ENCODE measurements around the gene PHYHD1.

DNA sequence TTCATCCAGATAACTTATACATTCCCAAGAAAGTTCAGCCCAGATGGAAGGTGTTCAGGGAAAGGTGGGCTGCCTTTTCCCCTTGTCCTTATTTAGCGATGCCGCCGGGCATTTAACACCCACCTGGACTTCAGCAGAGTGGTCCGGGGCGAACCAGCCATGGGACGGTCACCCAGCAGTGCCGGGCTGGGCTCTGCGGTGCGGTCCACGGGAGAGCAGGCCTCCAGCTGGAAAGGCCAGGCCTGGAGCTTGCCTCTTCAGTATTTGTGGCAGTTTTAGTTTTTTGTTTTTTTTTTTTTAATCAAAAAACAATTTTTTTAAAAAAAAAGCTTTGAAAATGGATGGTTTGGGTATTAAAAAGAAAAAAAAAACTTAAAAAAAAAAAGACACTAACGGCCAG is 4.0 kb upstream of the PHYHD1 start:
- TF ChIP-seq, protein P1, sequence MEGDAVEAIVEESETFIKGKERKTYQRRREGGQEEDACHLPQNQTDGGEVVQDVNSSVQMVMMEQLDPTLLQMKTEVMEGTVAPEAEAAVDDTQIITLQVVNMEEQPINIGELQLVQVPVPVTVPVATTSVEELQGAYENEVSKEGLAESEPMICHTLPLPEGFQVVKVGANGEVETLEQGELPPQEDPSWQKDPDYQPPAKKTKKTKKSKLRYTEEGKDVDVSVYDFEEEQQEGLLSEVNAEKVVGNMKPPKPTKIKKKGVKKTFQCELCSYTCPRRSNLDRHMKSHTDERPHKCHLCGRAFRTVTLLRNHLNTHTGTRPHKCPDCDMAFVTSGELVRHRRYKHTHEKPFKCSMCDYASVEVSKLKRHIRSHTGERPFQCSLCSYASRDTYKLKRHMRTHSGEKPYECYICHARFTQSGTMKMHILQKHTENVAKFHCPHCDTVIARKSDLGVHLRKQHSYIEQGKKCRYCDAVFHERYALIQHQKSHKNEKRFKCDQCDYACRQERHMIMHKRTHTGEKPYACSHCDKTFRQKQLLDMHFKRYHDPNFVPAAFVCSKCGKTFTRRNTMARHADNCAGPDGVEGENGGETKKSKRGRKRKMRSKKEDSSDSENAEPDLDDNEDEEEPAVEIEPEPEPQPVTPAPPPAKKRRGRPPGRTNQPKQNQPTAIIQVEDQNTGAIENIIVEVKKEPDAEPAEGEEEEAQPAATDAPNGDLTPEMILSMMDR (IDR thresholded peaks at IDR 0.05), result no peak
- no peak for TF ChIP-seq EP300 (IDR thresholded peaks at IDR 0.05)
- TF ChIP-seq POLR2A (IDR thresholded peaks at IDR 0.05), result no peak
